ENCODE results near the gene NTN4.

DNA sequence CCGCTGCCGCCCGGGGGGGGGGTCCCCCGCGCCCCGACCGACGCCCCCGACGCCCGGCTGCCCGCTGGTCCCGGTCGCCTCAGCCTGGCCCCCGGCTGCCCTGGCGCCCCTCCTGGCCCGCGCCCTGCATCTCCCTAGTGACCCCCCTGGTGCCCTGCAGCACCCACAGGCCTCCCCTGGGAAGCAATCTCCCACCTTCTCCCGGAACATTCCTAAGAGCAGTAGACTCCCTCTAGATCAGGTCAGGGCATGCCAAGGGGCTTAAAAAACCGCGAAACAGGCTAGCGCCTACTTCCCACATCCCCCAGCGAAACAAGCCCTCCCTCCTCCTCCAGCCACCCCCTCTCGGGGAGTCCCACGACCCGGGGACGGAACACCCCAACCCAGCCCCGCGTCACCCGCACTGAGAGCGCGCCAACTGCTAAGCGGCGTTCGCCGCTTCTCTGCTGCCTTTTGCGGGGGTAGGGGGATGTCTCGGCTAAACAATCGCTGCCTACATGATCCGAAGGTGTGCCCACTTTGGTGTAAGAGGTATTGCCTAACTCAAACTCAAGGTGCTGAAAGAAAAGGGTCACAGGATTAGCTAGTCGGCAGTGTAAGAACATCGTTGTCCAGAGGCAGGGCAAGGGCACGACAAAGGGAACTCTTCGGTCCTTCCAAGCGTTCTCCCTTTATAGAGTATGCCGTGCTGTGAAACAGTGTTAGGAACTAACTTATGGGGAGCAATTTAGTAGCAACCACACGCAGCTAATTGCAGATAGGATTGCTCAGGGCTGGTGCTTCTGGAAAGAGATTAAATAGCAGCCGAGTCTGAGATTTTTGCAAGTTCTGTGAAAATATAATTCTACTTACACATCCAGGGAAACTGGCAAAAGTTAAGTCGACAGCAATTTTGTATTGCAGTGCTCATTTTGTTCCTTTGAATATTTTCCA lies 619 bp upstream of the NTN4 start:
- TF ChIP-seq, protein P1, sequence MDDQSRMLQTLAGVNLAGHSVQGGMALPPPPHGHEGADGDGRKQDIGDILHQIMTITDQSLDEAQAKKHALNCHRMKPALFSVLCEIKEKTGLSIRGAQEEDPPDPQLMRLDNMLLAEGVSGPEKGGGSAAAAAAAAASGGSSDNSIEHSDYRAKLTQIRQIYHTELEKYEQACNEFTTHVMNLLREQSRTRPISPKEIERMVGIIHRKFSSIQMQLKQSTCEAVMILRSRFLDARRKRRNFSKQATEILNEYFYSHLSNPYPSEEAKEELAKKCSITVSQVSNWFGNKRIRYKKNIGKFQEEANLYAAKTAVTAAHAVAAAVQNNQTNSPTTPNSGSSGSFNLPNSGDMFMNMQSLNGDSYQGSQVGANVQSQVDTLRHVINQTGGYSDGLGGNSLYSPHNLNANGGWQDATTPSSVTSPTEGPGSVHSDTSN (IDR thresholded peaks at IDR 0.05), result no peak
- TF ChIP-seq CHD2 (IDR thresholded peaks at IDR 0.05; ENCODE audit: low read length, partially characterized antibody), result no peak
- TF ChIP-seq EP300 (IDR thresholded peaks at IDR 0.05; ENCODE audit: borderline replicate concordance in 1 of 2, low read depth in 1 of 2, low read length in 1 of 2), result no peak
- TF ChIP-seq, protein P2, sequence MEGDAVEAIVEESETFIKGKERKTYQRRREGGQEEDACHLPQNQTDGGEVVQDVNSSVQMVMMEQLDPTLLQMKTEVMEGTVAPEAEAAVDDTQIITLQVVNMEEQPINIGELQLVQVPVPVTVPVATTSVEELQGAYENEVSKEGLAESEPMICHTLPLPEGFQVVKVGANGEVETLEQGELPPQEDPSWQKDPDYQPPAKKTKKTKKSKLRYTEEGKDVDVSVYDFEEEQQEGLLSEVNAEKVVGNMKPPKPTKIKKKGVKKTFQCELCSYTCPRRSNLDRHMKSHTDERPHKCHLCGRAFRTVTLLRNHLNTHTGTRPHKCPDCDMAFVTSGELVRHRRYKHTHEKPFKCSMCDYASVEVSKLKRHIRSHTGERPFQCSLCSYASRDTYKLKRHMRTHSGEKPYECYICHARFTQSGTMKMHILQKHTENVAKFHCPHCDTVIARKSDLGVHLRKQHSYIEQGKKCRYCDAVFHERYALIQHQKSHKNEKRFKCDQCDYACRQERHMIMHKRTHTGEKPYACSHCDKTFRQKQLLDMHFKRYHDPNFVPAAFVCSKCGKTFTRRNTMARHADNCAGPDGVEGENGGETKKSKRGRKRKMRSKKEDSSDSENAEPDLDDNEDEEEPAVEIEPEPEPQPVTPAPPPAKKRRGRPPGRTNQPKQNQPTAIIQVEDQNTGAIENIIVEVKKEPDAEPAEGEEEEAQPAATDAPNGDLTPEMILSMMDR (IDR thresholded peaks at IDR 0.05), result no peak
- TF ChIP-seq YY1 (IDR thresholded peaks at IDR 0.05; ENCODE audit: low read depth), result no peak
- TF ChIP-seq, protein P3, sequence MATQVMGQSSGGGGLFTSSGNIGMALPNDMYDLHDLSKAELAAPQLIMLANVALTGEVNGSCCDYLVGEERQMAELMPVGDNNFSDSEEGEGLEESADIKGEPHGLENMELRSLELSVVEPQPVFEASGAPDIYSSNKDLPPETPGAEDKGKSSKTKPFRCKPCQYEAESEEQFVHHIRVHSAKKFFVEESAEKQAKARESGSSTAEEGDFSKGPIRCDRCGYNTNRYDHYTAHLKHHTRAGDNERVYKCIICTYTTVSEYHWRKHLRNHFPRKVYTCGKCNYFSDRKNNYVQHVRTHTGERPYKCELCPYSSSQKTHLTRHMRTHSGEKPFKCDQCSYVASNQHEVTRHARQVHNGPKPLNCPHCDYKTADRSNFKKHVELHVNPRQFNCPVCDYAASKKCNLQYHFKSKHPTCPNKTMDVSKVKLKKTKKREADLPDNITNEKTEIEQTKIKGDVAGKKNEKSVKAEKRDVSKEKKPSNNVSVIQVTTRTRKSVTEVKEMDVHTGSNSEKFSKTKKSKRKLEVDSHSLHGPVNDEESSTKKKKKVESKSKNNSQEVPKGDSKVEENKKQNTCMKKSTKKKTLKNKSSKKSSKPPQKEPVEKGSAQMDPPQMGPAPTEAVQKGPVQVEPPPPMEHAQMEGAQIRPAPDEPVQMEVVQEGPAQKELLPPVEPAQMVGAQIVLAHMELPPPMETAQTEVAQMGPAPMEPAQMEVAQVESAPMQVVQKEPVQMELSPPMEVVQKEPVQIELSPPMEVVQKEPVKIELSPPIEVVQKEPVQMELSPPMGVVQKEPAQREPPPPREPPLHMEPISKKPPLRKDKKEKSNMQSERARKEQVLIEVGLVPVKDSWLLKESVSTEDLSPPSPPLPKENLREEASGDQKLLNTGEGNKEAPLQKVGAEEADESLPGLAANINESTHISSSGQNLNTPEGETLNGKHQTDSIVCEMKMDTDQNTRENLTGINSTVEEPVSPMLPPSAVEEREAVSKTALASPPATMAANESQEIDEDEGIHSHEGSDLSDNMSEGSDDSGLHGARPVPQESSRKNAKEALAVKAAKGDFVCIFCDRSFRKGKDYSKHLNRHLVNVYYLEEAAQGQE (IDR thresholded peaks at IDR 0.05; ENCODE audit: low read depth, low read length), result no peak
- no peak for TF ChIP-seq POLR2AphosphoS5 (IDR thresholded peaks at IDR 0.05; ENCODE audit: low read depth, low read length)
